NCI-H524 treated with DMSO at 0.1 percent for 48 hours (cell line): Measurements from ENCODE around the gene MON2.
A peak's percentile ranks its signal among the peaks of the same experiment; 100 is the strongest.

Source experiments
- DNase-seq: peaks from one replicate; lab custom pipeline; 2025; lab: John Stamatoyannopoulos, UW

The MON2 gene

DNA sequence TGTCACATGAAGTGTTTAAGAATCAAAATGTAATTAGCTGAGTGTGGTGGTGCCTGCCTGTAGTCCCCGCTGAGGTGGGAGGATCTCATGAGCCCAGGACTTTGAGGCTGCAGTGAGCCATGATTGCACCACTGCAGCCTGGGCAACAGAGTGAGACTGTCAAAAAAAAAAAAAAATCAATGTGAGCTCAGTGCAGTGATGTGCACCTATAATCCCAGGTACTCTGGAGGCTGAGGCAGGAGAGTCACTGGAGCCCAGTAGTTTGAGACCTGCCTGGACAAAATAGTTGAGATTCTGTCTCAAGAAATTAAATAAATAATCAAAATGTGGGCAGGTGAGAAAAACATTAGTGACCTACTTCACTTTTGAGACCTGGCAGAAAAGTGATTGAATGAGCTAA, 140.0 kb downstream of the MON2 start:
- DNase-seq = no peak

DNA sequence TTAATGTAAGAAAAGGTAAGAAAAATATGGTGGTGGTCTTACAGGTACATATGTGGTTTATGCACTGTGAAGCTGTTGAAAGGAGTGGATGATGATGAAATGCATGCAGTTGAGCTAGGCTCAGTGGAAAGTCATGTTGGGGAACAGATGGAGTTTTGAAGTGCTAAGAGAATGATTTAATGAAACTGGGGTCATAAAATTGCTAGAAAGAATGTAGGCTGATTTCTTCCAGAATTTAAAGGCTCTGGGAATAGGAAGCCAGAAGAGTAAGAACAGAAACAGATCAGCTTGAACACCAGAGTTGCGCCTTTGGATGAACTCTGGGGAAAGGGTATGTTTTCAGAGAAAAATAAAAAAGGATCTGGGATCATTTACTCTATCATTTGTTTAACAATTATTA, 146.5 kb downstream of the MON2 start:
- DNase-seq = no peak

DNA sequence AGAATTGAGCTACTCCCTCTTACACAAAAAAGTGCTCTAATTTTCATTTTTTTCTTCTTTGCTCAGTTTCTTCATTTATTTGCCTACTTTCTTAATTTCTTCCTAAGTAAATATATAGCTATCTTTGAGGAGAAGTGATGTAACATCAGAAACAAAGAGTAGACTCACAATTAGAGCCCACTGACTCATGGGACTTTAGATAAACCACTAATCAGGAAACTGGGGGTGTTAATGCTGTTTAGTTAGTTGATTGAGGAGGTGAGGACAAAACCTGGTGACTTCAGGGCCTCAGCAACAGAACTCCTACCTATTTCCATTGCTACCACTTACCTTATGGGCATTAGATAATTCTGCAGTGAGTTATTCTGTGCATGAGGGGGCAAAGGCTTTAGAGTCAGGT, 151.7 kb downstream of the MON2 start:
- no peak for DNase-seq

DNA sequence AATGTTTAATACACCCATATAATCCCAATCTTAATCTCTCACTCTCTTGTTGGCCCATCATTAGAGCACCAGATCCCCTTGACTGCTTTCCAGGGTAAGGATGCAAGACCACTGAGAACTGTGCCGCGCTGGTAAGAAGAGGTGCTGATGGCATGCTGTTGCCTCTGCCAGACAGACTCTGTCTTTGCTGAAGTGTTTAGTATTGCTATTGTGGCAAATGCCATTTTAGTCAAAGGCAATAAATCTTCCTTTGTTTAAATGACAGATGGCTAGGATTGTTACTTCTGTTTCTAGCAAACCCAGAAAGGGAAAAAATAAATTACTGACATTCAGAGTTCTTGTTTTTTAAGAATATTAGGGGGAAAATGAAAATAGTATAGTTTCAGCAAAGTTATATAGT, 152.3 kb downstream of the MON2 start:
- no peak for DNase-seq

GRCh38 chr12:62621101-62621638, 154.5 kb downstream of the MON2 start:
- DNase-seq = no peak

- DNase-seq = no peak
Measured at GRCh38 chr12:62622177-62622576, 155.6 kb downstream of the MON2 start.

GRCh38 chr12:62625228-62625627, 158.6 kb downstream of the MON2 start:
- DNase-seq = no peak

DNA sequence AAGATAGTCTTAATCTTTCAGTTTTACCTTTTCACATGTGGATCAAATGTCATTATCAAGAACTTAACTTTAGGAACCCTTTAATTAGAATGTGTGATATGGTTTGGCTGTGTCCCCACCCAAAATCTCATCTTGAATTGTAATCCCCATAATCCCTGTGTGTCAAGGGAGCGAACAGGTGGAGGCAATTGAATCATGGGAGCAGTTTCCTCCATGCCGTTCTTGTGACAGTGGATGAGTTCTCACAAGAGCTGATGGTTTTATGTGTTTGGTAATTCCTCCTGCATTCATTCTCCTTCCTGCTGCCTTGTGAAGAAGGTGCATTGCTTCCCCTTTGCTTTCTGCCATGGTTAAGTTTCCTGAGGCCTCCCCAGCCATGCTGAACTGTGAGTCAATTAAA, 160.6 kb downstream of the MON2 start:
- no peak for DNase-seq

- DNase-seq = no peak
Measured at GRCh38 chr12:62629413-62629812, 162.8 kb downstream of the MON2 start.

- no peak for DNase-seq
Measured at GRCh38 chr12:62629971-62630739, 163.5 kb downstream of the MON2 start.

DNA sequence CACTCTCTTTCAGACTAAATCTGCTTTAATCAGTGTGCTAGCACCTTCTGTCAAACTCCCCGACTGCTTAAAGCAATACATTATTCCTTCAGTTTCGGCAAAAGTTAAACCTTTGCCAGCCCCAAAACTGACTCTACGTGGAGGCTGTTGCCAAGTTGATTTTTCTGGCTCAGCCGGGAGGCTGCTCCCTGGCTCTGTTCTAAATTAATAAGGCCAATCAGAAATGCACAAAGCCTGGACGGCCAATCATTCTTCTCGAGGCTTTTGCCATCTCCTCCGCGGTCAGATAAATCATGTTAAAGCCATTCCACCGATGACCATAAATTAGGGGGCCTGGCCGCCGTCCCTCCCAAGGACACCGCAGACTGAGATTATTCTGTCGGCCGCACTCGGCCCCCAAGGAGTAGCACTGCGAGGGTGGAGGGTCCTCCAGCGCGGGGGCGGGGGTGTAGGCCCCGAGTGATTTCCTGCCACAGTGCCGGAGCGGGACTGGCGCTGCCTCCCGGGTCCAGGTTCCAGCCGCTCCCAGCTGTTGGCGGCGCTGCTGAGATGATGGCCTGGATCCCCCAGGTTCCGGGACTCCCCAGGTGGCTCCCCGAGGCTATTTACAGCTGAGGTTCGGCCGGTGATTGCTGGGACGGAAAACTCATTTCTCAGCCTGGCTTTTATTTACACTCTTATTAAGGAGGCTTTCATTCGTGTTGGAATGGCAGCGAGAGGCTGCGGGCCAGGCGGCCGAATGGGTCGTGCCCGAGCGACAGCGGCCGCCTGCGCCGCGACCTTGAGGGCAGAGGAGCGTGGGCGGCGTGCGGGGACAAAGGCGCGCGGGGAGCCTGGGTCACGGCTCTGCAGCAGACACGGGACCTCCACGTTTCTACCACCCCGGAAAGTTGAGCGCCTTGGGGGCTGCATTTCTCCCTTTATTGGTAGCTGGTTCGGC, 165.1 kb downstream of the MON2 start:
- DNase-seq = peak; percentile 30

GRCh38 chr12:62632411-62632918, 165.8 kb downstream of the MON2 start:
- DNase-seq = no peak

DNA sequence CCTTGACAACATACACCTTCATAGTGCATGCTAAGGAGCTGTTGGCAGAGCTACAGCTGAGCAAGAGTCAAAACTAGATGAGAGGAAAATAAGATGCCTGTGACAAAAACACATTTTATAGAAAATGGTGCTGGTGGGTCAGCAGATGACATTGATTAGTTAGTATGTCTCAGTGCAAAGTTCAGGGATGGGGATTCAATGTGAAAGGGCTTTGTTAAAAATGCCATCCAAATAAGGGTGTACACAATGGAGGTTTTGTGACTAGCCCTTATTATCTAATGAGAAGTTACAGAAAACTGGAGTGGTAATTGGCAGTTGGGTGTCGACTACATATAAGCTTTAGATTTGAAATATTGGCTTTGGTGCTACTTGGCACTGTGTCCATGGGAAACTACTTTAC, 169.0 kb downstream of the MON2 start:
- no peak for DNase-seq

DNA sequence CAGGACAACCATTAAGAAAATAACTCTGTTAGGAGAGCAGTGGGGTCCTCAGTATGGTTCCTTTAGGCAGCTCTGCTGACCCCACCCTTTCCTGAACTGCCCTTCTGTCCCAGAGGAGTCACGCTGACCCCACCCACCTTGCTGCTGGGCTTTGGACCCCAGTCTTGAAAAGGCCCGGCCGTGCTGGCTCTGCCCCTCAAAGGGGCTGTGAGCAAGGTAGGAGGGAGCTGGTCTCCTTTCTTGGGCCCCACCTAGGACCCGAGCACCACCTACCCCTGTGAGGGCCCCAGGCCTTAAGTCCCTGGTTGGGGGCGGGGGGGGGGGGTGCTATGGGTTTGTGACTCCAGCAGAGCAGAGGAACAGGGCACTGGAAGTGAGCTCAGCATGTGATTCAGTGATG, 171.1 kb downstream of the MON2 start:
- no peak for DNase-seq

DNA sequence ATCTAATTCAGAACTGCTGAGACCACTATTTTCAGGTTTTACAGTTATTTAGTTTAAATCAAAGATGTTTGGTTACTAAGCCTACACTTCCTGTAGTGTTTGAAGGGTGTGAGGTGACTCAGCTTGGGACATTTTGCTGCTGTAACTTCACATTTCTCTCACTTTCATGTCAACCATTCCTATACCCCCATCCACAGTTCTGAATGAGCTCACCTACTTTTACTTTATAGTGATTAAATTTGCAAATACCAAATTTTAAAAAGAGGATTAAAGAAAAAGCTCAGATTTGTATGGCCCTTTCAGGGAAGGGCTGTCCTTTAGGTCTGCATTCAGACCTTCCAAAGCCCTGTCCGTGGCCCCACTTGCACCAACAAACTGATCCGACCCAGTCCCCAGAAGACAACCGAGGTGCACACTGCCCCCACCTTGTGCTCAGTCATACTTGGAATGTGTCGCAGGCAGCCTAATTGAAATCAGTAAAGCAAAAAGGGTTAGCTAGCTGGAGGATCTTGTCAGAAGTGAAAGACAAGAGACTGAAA, 174.4 kb downstream of the MON2 start:
- DNase-seq = no peak

DNA sequence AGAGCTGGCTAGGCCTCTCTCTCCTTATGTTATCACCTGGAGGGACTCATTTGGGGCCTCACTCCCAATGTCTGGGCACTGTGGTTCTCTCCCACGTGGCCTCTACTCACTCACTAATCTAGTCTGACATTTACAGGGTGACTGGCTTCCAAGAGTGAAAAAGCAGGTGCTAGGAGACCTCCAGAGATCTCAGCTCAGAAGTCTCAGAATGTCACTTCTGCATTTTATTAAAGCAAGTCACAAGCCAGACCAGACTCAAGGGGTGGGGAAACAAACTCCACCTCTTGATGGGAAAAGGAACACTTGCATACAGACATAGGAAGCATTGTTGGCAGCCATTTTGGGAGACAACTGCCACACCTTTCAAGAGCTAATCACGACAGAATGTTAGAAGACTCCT, 175.9 kb downstream of the MON2 start:
- no peak for DNase-seq

DNA sequence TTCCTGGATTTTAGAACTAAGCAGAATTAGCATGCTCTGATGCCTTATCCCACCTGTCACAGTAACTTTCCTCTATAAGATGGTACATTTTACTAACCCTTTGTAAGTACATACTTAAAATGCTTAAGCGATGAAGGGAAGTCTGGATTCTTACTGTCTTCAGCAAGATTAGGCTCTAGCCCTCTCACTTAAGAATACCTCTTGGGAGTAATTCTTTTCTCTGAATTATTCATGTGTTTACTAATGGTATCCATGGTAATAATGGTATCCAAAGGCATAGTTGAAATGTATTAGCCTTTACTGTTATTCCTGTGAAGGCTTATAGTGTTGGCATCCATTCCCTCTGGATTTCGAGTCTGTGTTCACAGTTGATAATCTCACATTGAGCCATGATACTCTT, 176.9 kb downstream of the MON2 start:
- peak; percentile 27 for DNase-seq

DNA sequence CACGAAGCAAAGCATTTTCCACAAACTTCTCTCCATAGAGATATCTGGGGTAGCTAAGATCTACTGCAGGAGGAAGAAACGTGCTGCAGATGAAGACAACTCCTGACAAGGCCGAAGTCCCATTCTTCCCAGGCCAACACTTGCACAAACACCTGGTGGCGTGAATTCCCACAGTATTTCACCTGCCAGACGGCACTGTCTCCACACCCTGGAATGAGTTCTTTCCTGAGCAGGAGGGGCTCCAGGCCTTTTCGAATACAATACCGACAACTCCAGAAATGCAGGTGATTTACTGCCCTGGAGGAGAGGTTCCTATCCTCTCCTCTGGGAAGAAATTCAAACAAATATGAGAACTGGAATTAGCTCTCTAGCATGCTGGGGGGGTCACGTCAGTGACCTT, 179.9 kb downstream of the MON2 start:
- no peak for DNase-seq

GRCh38 chr12:62647586-62647985, 181.0 kb downstream of the MON2 start:
- DNase-seq = no peak

- no peak for DNase-seq
Measured at GRCh38 chr12:62649412-62650138, 182.9 kb downstream of the MON2 start.
